Ishikawa (cell line): ENCODE data around the gene DDB1.

Experiments
- FOXM1 ChIP-seq: IDR thresholded peaks from 2 replicates; pipeline ENCODE4 v1.6.1; 2012; ENCODE audit warnings: low read depth, borderline replicate concordance
- RAD21 ChIP-seq: IDR thresholded peaks from 2 replicates; pipeline ENCODE4 v1.6.1; 2012; ENCODE audit warnings: low read depth
- TAF1 ChIP-seq: IDR thresholded peaks from 2 replicates; pipeline ENCODE4 v1.6.1; 2012; ENCODE audit warnings: low read depth, mild to moderate bottlenecking

- TF ChIP-seq FOXM1, result no peak
- no peak for TF ChIP-seq RAD21
- TF ChIP-seq TAF1, result no peak
Observed at GRCh38 chr11:61315260-61315659, 17.6 kb downstream of the DDB1 start.
